KG1 (cell line): Measurements from ENCODE around the gene PTPN7.

Experiments used
- DNase-seq: peaks from one replicate; lab custom pipeline; 2025; lab: John Stamatoyannopoulos, UW

PTPN7 gene

DNA sequence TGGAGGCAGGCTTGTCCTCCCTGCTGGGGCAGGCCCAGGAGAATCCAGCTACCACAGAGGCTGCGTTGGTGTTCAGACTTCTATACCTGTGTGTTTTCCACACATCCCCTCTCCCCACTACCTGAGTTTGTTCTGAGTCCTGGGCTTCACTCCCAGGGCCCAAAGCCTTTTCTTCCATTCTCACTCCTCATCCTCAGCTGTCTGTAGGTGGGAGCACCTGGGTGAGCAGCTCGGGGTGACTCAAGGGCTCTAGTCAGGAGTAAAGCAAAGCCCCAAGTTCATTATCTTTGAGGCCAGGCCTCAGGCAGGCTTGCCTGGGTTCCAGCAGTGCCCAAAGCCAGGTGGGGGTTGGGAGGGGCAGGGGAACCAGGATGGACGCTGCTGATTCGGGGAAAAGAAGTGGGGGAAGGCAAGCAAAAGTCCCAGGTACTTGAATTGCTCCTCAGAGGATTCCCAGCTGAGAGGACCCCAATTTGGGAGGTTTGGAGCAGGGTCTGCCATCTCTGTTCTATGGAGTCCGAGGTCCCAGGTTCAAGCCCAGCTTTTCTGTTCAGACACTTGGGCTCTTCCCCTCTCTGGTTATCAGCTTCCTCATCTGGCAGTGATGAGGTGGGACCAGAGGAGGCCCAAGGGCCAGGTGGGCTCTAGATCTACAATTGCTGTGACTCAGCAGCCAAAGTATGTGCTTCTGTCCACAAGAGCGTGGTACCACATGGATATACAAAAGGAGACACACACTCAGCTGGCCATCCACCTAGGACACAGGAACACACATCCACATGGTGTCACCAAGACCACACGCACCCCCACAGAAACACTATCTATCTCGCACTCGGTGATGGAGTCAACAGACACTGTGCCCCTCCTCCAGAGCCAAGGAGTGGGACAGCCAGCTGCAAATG lies 5.8 kb upstream of the PTPN7 start:
- no peak for DNase-seq

DNA sequence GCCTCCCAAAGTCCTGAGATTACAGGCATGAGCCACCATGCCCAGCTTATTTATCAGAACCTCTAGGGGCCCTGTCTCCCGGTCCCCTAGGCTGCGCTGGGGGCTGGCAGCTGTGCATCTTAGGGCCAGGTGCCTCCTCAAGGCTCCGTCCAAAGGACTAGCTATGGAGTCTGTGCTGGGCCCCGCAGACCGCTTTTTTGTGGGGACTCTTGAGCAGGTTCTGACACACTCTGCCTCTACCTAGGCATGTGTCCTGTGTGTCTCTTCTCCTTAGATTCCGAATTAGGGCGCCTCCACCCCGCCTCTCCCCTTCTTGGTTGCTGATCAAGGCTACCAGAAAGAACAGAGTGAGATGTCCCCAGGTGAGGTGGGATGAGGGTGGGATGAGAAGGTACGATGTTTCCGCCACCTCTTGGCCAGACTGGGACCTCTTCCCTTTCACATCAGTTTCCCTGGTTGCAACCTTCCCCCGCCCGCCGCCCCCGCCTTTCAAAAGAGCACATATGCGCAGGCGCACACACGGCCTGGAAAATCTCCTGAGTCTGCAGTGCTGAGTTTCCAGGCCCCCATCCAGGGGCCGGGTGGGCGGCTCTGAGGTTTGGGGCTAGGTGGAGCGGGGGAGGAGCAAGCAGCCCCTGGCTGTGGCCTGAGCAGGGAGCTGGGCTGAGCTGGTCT lies 5.0 kb upstream of the PTPN7 start:
- no peak for DNase-seq

DNA sequence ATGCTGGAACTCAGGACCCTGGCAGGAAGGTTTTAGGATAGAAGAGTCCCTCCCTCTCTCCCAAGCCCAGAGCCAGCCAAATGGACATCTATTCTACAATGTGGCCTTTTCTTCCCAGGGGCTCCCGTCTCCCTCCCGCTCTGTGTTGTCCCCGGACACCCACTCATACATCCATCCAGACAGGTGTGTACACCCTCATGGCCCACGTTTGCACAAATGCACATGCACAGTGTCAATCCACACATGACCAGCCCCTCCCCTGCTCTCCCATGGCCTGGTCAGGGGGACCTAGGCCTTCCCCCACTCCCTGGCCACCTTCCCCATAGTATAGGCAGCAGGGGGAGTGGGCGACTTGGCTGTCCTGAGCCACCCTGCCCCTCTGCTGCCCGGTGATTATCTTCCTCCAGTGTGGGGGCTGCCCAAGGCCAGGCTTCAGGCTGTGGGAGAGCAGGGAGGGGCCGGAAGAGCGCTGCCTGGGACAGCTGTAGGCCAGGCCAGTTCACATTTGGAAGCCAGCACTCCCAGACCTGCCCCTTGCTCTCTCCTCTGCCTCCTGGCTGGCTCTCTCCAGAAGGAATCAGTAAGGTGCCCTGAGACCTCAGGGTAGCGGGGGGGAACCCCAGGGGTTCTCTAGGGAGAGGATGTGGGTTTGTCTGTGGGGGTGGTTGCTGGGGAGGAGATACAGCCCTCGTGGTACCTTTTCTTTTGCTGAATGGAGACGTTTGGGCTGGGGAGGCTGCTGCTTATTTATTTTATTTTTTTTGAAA lies 4.1 kb upstream of the PTPN7 start:
- no peak for DNase-seq

DNA sequence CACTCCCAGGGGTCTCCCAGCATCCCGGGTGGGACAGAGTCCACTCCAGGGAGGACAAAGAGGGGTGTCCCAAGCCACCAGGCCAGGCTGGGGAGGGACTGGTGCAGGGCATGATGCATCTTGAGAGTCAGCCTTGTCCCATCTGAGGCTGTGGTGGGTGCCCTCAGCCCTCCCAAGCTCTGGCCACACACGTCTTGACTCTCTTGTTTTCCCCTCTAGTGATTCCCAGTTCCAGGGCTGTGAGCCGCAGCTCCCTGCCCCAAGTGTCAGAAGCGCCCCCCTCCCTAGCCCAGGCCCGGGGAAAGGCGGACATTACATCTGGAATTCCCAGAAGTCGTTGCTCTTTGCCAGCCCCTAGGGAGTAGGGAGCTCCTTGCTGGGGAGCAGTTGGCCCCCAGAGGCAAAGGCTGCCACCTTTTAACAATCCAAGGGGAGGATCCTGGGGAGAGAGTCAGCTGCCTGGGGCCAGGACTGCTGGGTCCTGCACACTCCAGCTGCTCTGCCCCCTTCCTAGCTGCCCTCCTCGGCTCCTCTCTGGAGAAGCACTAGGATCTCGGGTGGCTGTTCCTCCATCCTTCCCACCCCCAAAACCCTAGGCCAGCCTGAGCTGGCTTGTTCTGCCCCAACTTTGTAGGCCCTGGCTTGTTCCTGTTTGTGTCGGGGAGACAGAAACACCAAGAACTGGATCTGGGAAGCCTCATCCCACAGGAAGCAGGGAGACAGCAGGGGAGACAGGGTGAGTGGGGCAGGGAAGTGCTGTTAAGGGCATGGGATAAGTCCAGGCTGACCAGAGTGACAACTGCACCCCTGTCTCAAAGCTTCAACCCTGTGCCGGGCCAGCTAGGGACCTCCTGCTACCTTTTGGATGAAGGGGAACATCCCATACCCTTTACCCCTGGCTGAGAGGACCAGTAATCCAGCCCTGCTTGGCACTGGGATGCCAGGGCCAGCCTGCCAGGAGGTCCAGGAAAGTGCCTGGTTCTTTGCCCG lies 3.2 kb upstream of the PTPN7 start:
- DNase-seq, result no peak

DNA sequence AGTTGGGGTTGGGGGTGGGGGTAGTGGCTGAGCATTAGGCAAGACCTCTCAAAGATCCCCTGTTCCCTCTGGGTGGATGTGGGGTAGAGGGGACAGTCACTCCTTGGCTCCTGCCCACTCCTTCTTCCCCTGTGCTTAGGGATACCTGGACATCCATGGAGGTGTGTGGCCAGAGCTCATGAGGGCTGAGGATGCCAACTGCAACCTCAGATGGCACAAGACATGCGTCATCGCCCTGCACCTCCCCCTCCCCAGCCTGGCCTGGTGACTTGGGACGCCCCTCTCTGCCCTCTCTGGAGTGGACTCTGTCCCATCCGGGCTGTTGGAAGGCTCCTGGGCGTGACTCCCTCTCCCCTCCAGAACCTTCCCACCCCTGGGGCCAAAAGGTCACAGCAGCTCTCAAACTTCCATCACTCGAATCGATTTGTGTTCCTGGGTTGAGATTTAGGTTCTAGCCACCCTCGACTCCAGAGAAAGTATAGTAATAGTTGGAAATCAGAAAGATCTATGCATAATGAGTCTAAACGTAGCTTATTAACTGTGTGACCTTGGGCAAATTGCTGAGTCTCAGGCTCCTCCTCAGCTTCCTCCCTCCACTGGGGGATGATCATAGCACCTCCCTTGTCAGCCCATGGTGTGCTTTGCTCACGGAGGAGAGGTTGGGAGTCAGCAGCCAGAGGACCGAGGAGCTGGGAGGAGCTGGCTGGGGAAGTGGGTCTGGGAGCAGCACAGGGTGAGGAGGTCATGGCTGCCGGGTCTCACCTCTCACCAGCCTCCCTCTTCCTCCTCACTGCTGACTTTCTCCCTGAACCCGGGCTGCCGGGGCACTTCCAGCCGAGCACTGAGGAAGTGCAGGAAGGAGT lies 2.2 kb upstream of the PTPN7 start:
- no peak for DNase-seq

DNA sequence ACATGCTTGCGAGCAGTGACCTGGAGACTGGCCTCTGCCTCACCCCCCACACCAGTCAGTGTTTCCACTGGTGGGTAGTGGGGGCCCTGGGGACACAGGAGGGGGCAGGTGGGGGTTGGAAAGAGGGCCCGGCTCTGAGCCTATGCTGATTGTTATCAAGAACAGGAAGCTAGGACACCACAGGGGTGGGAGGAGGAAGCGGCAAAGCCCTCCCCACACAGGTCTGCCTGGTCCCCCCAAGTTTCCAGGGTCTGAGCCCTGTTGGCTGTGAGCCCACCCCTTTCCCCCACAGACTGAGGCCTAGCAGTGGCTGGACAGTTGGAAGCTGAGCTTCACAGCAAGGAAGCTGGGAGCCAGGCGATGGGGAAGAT lies 1.6 kb upstream of the PTPN7 start:
- peak; percentile 94 for DNase-seq

DNA sequence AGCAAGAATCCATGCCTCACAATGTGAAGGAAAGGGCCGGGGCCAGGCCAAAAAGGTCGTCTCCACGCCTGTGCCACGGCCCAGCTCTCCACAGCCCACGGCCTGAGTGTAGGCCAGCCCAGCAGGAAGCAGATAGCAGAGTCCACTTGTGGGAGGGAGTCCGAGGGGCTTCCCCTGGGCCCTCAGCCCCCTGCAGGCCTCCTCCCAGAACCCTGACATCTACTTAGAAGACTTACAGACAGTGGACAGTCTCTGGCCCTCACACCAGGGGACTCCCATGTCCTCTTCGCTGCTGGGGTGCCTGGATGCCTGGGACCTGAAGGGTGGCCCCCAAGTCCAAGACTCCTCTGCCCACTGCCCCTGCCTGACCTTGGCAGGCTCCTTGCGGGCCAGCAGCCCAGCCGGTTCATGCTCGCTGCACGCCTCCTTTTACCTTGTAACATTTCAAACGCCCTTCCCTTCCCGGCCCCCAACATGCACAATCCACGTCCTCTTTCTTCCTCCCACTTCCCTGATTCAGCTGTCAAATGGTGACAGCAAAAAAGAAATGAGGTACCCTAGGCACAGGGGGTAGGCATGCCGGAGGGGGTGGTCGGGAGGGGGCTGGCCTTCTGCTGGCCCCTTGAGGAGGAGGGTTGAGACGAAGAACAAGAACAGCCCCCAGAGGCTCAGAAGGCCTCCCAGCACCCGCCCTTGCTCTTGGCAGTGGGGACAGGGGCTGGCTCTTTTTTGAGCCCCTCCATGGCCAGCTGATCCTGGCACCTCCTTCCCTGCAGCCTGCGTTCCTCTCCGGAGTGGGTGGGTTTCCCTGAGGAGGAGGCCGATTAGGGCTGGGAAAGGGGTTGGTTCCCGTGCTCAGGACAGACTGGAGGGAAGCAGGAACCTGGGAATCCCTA lies 997 bp upstream of the PTPN7 start:
- DNase-seq, result no peak

DNA sequence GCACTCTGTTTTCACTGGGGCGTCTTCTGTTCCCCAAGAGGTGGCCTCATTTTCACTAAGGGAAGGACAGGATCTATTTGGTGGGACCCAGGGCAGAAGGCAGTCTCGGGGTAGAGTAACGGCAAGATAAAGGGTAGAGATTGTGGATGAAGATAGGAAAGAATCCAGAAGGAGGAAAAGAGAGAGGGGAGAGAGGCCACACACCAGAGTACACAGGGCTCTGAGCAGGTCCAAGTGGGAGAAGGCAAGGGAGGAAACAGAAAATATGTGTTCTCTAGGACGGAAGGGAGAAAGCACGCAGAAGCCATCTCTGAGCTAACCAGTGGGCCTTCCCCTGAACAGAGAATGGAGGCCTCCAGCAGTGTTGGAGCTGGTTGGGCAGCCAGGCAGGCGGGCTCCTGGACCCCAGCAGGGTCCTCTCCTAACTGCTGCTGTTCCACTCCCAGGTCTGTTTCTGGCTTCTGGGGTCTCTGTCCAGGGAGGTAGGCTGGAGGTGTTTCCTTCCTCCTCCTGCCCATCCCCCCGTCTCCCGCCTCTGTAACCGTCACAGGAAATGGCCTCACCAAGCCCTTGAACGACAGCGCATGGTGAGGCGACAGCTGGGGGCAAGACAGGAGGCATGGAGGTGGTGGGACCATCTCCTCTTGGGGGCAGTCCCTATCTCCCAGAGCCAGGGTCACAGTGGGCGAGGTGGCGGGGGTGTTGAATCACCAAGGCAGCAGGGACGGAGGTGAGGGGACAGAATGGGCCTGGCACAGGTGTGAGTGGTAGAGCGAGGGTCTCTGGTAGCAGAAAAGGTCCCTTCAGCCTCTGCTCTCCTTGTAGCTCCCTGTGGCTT lies 649 bp downstream of the PTPN7 start:
- DNase-seq, result peak; percentile 58

DNA sequence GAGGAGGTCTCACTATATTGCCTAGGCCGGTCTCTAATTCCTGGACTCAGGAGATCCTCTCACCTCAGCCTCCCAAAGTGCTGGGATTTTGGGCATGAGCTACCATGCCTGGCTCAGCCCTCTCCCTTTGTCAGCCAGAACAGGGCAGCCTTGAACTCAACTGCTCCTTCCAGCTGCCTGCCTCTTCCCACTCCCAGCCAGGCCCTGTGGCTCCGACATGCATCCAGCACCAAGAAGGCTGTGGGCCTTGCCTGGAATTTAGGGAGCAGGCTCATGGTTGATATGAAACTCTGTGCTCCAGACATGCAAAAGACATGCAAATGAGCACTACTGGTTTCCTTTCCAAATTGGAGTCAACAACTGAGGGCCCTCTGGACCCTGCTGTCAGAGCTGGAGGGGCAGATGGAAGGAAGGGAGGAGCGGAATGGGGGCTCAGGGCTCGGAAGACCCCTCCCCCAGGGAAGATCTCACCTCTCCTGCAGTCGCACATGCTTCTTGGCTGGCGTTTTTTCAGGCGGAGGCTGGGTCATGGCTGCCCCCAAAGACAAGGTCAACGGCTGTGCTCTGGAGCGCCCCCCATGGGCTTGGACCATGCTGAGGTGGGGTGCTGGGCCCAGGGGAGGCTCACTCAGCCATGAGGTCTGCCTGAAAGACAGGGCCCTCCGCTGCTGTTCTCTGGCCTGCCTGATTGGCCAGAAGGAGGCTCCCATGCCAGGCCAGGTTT lies 1.4 kb downstream of the PTPN7 start:
- DNase-seq, result no peak

DNA sequence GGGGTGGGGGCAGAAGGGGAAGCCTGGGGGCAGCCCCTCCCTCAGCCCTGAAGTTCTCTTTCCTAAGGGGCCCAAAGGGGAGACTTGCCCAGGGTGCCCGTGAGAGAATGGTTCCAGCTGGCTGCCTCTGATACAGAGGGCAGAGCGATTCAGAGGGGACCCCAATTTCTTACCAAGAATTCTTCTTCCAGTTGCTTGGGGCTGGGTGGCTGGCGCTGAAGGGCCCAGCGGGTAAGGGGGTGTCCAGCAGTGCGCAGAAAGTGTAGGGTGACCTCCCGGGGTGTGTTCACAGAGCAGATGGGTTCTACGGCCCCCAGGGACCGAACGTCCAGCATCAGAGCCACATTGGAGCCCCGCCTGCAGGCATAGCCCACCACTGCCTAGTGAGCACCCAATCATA lies 2.5 kb downstream of the PTPN7 start:
- no peak for DNase-seq

DNA sequence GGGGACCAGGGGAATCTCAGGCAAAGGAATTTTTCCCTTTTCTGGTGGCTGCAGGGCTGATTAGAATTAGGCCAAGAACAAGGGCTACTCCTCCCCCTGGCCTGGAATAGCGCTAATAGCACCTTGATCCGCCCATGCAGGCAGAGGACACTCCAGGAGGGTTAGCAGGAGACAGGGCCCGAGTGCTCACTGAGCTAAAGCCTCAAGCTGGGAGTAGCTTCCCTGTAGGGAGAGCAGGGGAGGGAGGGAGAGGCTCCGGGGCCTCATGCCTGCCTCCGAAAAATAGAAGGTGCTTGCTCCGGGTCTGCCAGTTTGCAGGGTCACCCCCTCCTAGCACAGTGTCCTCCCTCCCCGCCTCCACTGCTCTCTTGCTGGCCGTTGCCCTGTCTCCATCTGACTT lies 3.8 kb downstream of the PTPN7 start:
- DNase-seq, result no peak

DNA sequence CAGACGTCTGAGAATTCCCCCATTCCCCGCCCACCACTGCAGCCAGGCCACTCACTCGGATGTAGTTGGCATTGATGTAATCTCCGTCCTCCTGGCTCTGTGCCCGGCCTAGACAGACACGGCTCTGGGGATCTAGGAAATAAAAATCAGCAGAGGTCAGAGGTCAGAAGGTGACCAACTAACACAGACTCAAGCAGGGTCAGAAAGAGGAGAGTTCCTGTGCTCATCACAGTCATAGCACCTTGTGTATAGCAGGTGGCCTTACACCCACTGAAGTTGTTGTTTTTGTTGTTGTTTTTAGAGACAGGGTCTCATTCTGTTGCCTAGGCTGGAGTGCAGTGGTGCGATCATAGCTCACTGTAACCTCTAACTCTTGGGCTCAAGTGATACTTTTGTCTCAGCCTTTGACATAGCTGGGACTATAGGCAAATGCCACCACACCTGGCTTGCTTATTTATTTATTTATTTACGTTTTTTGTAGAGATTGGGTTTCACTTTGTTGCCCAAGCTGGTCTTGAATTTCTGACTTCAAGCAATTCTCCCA lies 4.9 kb downstream of the PTPN7 start:
- DNase-seq, result no peak

DNA sequence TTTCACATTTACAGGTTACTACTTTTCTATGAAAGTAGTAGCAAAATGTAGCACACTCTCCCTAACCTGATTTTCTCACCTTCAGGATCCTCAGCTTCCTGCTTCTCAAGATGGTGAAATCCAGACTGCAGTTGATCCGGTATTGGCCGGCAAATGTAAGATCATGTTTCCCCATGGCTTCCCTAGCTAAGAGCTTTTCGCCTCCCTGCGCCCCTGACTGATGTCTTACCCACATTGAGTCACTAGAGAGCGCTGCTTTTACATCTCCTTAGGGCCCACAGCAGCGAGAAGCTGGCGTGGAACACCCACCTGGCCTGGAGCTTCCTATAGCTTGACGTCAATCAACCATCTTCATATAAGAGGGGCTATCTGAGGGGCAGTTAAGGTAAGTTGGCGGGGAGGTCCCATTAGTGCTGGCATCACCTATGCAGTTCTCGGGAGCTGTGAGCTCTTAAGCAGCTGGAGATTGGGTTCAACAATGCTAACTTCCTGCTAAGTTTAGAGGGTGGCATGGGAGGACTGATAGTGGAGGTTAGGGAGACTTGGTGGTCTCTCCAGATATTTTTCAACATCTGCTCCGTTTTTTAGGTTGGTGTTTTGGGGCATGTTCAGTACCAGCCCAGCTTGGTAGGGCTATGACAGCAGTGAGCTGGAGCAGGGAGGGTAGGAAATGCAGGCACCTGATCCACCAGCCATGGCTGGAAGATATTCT lies 5.5 kb downstream of the PTPN7 start:
- DNase-seq, result no peak

DNA sequence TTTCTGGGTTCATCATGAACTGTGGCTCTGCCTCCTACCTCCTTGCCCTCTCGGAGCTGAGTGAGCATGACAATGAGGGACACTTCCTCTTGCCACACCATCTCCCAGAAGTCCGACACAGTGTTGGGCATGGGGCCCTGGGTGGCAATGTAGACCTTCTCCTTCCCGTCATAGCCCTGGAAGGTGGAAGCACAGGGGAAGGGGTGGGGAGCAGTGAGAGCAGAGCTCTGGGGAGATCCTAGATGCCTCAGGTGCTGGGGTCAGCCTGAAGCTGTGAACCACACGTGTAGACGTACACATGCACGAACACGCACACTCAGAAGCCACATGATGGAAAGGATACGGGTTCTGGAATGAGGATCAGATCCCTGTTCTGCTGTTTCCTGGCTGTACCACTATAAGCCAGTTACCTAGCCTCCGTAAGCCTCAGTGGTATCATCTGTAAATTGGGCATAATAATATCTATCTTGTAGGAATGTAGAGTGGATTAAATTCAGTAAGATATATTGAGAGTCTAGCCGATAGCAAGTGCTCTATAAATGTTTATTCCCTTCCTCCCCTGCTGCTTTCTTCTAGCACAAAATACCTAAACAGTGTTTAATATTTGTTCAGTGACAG lies 6.1 kb downstream of the PTPN7 start:
- DNase-seq, result no peak

DNA sequence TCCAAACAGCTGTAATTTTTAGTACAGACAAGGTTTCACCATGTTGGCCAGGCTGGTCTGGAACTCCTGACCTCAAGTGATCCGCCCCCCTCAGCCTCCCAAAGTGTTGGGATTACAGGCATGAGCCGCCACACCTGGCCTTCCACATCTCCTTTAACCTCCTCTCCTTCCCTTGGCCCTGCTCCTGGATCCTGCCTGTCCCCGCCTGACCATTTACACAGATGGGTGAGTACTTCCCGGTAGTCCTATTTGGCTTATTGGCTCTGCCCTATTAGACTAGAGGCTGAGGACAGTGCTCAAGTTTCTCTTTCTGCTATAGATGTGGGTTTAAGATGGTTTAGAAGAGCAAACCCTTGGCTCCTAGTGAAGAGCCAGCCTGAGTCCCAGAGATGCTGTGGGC lies 7.1 kb downstream of the PTPN7 start:
- no peak for DNase-seq

DNA sequence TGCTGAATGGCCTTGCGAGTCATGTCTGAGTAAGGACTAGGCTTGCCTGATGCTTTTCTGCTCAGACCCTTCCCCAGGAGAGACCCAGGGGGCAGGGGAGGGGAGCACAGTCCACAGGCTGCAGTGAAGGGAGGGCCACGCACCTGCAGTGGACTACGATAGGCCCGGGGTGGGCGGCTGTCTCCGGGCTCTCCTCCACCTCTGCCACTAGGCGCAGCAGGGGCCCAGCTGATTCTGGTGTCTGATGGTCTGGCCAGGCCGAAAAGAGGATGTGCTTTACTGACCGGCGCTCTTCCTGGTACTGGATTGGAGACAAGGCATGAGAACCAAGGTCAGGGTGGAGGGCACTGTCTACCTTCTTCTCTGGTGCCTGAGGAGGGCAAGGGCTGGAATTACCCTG lies 8.0 kb downstream of the PTPN7 start:
- no peak for DNase-seq

DNA sequence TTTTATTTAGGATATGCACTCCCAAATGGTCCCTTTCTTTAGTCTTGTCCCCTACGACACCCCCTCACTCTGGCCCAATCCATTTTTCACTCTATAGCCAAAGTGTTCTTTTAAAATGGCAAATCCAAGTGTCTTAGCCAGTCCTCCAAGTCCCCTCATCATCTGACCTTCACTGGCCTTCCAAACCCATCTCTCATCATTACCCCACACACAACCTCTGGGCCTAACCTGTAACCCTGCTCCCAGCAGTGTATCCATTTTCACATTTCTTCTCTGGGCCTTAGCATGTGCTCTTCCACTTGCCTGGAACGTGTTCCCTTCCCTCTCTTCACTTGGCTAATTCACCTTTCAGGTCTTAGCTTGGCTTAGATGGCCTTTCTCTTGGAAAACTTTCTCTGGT lies 9.4 kb downstream of the PTPN7 start:
- no peak for DNase-seq
